HL-60 (cell line): Measurements from ENCODE around the gene NQO2.

Experiments
- DNase-seq, 2 experiments: peaks; one replicate each; pipeline ENCODE4 v3.0.0-alpha.2; 2010 to 2020; ENCODE audit warnings: low read depth in 1 of 2, low spot score in 1 of 2
- H3K27ac ChIP-seq: fragments of 250-450 bp; sonication (Bioruptor Pico); replicated peaks from 2 replicates; pipeline ENCODE4 v1.5.1; 2020; ENCODE audit warnings: mild to moderate bottlenecking, moderate library complexity
- H3K27me3 ChIP-seq: fragments of 250-450 bp; sonication (Bioruptor Pico); 2 replicates; pipeline ENCODE4 v1.5.1; 2021; ENCODE audit warnings: mild to moderate bottlenecking, moderate library complexity; ENCODE audit not compliant: insufficient read depth, poor library complexity, severe bottlenecking
- H3K4me3 ChIP-seq: replicated peaks from 2 replicates; pipeline ENCODE4 v1.5.1; 2011; ENCODE audit warnings: mild to moderate bottlenecking, control low read depth, low read length; ENCODE audit not compliant: insufficient read depth
- GABPA ChIP-seq: IDR thresholded peaks from 2 replicates; pipeline ENCODE4 v1.6.1; 2012; ENCODE audit warnings: low read depth
- POLR2AphosphoS5 ChIP-seq: IDR thresholded peaks from 2 replicates; pipeline ENCODE4 v1.6.1; 2012; ENCODE audit warnings: low read depth
- SPI1 ChIP-seq: IDR thresholded peaks from 2 replicates; pipeline ENCODE4 v1.6.1; 2012; ENCODE audit warnings: low read depth, mild to moderate bottlenecking, borderline replicate concordance
- TF ChIP-seq, protein P1 (sequence below): IDR thresholded peaks from 2 replicates; pipeline ENCODE4 v1.6.1; 2012; ENCODE audit warnings: low read depth; ENCODE audit not compliant: insufficient replicate concordance
- TF ChIP-seq, protein P2 (sequence below): IDR thresholded peaks from one replicate; pipeline ENCODE4 v1.5.1; 2011; ENCODE audit warnings: low read length, control low read depth, inconsistent platforms; ENCODE audit not compliant: insufficient read depth

Gene NQO2

DNA sequence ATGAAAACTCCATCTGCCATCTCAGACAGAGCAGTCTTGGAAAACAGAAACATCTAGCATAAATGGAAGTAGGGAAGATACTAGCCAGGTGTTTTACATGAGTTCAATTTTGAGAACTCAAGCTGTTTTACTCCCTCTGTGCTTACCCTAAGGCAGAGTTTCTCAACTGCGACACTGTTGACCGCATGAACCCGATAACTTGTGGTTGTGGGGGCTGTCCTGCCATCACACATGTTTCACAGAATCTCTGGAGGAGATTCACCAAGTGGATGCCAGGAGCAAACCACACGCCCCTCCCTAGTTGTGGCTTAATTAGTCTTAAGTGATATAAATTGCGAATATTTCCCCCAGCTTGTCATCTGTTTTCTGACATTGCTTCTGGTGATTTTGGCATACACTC, 26.0 kb upstream of the NQO2 start:
- no peak for DNase-seq

DNA sequence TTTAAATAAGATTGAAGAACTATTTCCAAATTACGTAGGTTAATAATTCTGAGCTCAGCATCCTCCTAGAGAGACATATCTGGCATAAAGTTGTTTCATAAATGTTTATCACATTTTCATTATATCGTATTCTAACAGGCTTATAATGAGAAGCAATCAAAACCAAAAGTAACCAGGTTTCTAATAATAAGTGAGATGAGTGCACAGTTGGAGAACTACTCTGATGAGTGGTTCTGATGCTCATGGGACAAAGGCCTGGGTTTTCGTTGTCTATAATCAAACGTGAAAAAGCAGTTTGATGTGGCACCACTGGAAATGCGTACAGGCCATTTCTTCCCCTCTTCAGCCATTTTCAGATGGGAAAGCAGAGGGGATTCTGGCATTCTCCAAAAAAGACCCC, 23.6 kb upstream of the NQO2 start:
- Histone ChIP-seq H3K4me3 (no peak overlapping the region), H3K27ac (no peak overlapping the region)
- TF ChIP-seq, protein P1, sequence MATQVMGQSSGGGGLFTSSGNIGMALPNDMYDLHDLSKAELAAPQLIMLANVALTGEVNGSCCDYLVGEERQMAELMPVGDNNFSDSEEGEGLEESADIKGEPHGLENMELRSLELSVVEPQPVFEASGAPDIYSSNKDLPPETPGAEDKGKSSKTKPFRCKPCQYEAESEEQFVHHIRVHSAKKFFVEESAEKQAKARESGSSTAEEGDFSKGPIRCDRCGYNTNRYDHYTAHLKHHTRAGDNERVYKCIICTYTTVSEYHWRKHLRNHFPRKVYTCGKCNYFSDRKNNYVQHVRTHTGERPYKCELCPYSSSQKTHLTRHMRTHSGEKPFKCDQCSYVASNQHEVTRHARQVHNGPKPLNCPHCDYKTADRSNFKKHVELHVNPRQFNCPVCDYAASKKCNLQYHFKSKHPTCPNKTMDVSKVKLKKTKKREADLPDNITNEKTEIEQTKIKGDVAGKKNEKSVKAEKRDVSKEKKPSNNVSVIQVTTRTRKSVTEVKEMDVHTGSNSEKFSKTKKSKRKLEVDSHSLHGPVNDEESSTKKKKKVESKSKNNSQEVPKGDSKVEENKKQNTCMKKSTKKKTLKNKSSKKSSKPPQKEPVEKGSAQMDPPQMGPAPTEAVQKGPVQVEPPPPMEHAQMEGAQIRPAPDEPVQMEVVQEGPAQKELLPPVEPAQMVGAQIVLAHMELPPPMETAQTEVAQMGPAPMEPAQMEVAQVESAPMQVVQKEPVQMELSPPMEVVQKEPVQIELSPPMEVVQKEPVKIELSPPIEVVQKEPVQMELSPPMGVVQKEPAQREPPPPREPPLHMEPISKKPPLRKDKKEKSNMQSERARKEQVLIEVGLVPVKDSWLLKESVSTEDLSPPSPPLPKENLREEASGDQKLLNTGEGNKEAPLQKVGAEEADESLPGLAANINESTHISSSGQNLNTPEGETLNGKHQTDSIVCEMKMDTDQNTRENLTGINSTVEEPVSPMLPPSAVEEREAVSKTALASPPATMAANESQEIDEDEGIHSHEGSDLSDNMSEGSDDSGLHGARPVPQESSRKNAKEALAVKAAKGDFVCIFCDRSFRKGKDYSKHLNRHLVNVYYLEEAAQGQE, result no peak
- TF ChIP-seq SPI1 (no peak), POLR2AphosphoS5 (no peak), GABPA (no peak)
- TF ChIP-seq, protein P2, sequence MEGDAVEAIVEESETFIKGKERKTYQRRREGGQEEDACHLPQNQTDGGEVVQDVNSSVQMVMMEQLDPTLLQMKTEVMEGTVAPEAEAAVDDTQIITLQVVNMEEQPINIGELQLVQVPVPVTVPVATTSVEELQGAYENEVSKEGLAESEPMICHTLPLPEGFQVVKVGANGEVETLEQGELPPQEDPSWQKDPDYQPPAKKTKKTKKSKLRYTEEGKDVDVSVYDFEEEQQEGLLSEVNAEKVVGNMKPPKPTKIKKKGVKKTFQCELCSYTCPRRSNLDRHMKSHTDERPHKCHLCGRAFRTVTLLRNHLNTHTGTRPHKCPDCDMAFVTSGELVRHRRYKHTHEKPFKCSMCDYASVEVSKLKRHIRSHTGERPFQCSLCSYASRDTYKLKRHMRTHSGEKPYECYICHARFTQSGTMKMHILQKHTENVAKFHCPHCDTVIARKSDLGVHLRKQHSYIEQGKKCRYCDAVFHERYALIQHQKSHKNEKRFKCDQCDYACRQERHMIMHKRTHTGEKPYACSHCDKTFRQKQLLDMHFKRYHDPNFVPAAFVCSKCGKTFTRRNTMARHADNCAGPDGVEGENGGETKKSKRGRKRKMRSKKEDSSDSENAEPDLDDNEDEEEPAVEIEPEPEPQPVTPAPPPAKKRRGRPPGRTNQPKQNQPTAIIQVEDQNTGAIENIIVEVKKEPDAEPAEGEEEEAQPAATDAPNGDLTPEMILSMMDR, result no peak

More for the DNA sequence above, 26.0 kb upstream of the NQO2 start:
- Histone ChIP-seq H3K27ac (no peak overlapping the region), H3K27me3 (no peaks in the 10 kb centered on the region), H3K4me3 (no peak overlapping the region)
- no peak for TF ChIP-seq GABPA
- TF ChIP-seq, protein P2, result no peak
- TF ChIP-seq, protein P1, result no peak
- TF ChIP-seq SPI1, result no peak
- no peak for TF ChIP-seq POLR2AphosphoS5

DNA sequence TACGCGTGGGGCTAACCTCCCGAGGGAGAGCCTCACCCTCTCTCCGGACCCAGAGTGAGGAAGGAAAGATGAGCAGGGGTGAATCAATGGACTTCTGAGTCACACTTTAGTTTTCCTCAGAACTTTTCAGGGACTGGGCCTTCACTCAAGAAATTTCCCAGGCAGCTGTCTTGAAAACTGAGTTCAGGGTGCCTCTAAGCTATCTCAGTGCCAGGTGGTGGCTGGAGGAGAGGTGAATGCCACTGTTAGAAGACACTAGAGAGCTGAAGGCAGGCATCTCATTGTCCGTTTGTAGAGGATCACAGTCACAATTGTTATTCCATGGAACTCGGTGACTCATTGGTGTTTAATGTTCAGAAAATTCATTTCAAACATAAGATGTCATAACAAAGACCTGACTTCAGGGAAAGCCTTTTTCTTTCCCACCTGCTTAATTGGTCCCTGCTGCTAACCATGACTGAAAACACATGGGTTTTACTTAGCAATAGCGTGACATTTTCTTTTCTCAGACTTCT, 23.1 kb upstream of the NQO2 start:
- no peak for TF ChIP-seq SPI1
- no peak for TF ChIP-seq GABPA
- TF ChIP-seq, protein P2, result no peak
- TF ChIP-seq POLR2AphosphoS5, result no peak
- DNase-seq, result no peak
- no peak overlapping the region for H3K4me3 ChIP-seq
- no peak overlapping the region for H3K27ac ChIP-seq
- H3K27me3 ChIP-seq, result no peaks in the 10 kb centered on the region

More for the DNA sequence above, 23.6 kb upstream of the NQO2 start:
- no peak for DNase-seq
- no peaks in the 10 kb centered on the region for H3K27me3 ChIP-seq

DNA sequence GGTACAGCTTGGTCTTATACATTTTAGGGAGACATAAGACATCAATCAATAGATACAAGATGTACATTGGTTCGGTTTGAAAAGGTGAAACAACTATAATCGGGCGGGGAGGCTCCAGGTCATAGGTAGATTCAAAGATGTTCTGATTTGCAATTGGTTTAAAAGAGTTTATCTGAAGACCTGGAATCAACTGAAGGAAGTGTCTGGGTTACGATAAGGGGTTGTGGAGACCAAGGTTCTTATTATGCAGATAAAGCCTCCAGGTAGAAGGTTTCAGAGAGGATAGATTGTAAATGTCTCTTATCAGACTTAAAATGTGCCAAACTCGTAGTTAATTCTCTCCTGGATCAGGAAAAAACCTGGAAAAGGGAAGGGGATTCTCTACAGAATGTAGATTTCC, 22.4 kb upstream of the NQO2 start:
- DNase-seq, result no peak
- TF ChIP-seq POLR2AphosphoS5 (no peak), SPI1 (no peak), GABPA (no peak)
- TF ChIP-seq, protein P1, result no peak
- TF ChIP-seq, protein P2, result no peak
- Histone ChIP-seq H3K27me3 (no peaks in the 10 kb centered on the region), H3K27ac (no peak overlapping the region), H3K4me3 (no peak overlapping the region)
